ENCODE results near the gene KCND3. TPM values are rescaled to one million over a fixed set of nuclear protein-coding genes. Genes with fewer than 3 reads are reported as not detected.

Gene KCND3
- total RNA-seq, 1 donor, result 0.31 TPM

DNA sequence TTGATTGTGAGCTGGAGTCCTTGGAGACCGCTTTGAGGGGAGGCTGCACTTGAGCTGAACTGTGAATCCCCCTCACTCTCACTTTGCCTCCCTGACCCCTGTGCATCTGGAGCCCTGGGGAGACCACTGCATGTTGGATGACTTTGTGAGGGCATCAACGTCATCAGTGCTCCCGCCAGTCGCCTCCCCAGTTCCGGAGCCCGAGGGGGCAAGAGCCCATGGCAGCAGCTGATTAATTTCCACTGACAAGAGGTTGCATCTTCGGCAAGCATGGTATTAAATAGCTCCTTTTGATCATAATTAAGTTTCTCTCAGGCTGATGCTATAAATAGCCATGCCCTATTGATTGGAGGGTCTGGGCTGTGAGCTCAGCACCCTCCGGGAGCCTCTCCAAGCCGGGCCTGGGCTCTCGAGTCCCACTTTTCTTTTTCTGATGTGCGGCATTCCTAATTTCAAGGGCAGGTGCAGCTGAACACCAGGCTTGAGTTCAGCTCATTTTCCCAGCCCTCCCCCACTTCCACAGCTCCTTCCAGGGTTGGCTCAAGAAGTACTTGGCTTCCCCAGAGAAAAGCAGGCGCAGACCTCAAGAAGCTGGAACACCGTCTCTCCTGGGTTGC, 33.2 kb downstream of the KCND3 start:
- Histone ChIP-seq H3K9me3 (ENCODE audit: low read depth, low read length) (no peaks in the 10 kb centered on the region), H3K4me3 (ENCODE audit: low read length) (no peak overlapping the region), H3K27me3 (ENCODE audit: insufficient read depth, low read length) (no peaks in the 10 kb centered on the region), H3K4me1 (ENCODE audit: insufficient read depth, low read length) (no peaks in the 10 kb centered on the region)

DNA sequence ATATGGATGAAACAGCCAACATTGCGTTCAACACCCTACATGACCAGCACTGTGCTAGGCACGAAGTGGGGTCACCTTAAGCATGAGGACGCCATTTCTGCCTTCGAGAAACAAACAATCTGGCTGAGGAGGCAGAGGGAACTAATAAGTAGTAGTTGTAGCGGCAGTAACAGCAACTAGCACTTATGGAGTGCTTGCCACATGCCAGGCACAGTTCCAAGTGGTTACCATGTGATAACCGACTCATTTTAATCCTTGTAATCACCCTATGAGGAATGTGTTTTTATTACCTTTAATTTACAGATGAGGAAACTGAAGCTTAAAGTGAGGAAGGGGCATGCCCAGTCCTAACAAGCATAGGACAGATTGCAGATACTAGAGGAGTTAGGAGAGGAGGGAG, 33.7 kb downstream of the KCND3 start:
- no peaks in the 10 kb centered on the region for H3K27me3 ChIP-seq (ENCODE audit: insufficient read depth, low read length)
- H3K9me3 ChIP-seq (ENCODE audit: low read depth, low read length), result no peaks in the 10 kb centered on the region
- no peak overlapping the region for H3K4me3 ChIP-seq (ENCODE audit: low read length)
- H3K4me1 ChIP-seq (ENCODE audit: insufficient read depth, low read length), result no peaks in the 10 kb centered on the region

DNA sequence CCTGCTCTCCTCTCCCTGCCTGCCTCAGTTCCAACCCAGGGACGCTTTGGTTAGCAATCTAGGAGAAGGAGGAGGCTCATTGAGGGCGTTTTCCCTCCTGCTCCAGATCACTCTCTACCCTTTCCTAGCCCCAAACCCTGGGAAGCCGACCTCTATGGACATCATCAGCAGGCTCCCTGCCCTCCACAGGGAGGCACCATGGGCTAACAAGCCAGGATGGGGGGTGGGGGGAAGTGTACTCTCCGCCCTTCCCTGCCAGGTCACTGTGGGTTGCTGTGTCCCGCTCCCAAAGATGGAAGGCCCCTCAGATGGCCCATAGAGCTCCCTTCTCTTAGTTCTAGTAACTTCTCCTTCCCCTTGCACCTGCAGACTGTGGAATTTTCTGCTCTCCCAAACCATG, 35.7 kb downstream of the KCND3 start:
- H3K27me3 ChIP-seq (ENCODE audit: insufficient read depth, low read length), result no peaks in the 10 kb centered on the region
- H3K9me3 ChIP-seq (ENCODE audit: low read depth, low read length), result no peaks in the 10 kb centered on the region
- H3K4me3 ChIP-seq (ENCODE audit: low read length), result no peak overlapping the region
- H3K4me1 ChIP-seq (ENCODE audit: insufficient read depth, low read length), result no peaks in the 10 kb centered on the region

DNA sequence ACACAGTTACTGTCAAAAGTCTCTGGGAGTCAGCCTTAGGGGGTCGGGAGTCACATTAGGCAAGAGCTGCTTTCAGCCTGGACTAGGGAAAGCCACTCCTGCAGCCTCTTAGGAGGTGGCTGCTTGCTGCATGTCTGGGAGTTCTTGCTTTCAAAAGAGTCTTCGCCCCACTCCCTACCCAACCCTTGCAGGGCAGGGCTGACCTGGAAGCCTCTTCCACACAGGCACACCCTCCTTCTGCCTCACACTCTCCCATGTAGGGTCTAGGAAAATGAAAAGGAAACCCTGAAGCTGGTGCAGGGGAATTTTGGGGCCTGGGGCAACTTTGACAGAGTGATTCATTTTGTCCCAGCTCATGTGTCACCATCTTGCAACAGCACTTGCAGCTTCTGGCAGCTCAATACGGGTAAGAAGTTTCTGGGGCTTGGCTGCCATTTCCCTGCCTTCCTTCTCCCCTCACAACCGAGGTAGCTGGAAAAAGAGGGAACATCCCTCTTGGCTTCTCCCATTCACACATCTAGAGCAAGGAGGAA, 37.3 kb downstream of the KCND3 start:
- H3K9me3 ChIP-seq (ENCODE audit: low read depth, low read length), result no peaks in the 10 kb centered on the region
- H3K4me3 ChIP-seq (ENCODE audit: low read length), result no peak overlapping the region
- no peaks in the 10 kb centered on the region for H3K27me3 ChIP-seq (ENCODE audit: insufficient read depth, low read length)
- no peaks in the 10 kb centered on the region for H3K4me1 ChIP-seq (ENCODE audit: insufficient read depth, low read length)

DNA sequence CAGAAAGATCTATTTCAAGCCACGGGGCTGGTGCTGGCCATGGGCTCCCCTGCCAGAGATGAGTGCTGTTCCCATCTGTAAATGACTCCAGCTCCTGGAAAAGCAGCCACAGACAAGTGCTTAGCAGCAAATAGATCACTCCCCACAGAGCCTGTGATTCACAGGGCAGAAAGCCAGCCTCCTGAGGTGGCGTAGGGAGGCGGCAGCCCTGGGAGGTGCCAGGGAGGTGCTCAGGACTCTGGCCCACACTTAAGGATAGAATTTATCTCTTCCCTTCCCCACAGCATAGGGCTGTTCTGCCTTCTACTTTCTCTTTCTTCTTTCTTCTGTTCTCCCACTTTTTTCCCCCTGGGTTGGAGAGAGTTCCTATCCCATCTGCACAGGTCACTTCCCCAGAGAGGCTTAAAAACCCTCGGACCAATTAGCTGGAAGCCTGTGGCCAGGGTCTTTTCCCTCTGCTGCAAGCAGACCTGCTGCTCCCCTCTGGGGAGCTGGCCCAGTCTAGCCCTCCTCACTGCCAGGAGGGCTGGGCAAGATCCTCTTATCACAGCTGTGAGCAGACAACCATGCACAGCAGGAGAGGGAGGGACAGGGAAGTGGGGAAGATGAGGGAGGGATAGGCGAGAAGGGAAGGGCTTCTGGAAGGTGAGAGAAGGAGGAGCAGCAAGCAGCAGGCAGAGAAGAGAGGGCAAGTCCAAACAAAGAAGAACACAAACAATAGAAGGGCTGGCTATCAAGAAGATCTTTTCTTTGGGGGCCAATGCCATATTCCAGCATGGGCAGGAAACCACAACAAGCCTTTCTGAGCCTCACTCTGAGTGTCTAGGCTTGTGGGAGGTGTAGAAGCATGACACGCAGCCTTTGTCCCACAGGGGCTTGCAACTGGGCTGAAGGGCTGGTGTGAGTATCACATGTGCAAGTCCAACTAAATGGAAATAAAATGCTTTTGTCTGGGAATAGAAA, 41.0 kb downstream of the KCND3 start:
- H3K27me3 ChIP-seq (ENCODE audit: insufficient read depth, low read length), result no peaks in the 10 kb centered on the region
- H3K4me1 ChIP-seq (ENCODE audit: insufficient read depth, low read length), result no peaks in the 10 kb centered on the region
- H3K9me3 ChIP-seq (ENCODE audit: low read depth, low read length), result no peaks in the 10 kb centered on the region
- H3K4me3 ChIP-seq (ENCODE audit: low read length), result no peak overlapping the region

DNA sequence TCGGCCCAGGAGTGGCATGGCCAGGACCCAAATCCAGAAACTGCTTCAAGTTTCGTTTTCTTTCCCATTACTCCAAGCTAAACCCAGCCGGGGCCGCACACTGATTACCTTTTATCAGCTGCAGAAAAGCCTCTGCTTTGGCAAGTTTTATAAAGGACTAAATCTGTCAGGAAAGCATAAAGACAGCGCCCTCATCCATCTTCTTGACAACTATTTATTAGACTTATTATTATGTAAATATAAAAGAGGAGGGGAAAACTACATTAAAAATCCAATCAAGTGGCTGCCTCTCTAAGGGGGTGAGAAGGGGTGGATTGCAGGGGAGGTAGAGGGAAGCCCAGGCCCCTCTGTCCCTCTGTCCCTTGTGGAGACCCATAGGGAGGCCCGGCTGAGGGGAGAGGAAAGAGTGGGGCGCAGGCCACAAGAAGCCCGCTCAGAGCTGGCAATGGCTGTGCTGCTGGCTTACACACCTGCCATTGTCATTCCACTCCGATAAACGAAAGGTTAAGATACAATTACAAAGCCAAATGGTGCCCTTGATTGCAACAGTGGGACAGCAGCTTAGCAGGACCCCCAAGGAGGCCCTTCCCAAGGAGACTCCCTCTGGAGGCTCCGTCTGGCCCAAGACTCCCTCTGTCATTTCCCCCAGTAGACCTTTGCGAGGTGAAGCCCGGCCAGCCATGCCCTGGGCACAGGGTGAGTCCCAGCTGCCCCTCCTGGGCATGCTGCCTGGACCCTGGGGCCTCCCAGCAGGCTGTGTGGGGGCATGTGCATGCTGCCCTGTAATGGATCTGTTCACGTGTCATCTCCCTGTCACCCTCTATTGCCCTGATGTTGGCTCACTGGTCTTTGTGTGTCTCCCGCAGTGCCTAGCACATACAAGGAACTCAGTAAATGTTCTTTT, 45.4 kb downstream of the KCND3 start:
- H3K9me3 ChIP-seq (ENCODE audit: low read depth, low read length), result no peaks in the 10 kb centered on the region
- H3K4me3 ChIP-seq (ENCODE audit: low read length), result no peak overlapping the region
- no peaks in the 10 kb centered on the region for H3K27me3 ChIP-seq (ENCODE audit: insufficient read depth, low read length)
- H3K4me1 ChIP-seq (ENCODE audit: insufficient read depth, low read length), result no peaks in the 10 kb centered on the region

DNA sequence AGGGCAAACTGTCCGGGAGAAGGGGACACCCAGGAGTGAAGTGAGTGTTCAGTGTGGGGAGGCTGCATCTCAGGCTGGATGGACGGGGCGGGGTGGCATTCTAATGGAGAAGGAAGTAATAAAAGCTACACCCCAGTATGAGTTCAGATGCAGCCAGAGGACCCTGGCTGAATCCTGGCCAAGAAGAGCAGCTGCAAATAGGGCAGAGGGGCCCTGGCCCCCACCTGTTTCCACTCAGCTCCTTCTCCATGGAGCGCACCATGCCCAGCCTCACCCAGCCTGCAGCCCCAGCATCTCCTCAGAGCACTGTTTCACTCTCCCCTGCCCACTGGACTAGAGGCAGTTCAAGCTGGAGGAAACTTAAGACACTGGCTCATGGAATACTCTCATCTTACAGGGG, 46.4 kb downstream of the KCND3 start:
- no peak overlapping the region for H3K4me3 ChIP-seq (ENCODE audit: low read length)
- no peaks in the 10 kb centered on the region for H3K4me1 ChIP-seq (ENCODE audit: insufficient read depth, low read length)
- H3K9me3 ChIP-seq (ENCODE audit: low read depth, low read length), result no peaks in the 10 kb centered on the region
- no peaks in the 10 kb centered on the region for H3K27me3 ChIP-seq (ENCODE audit: insufficient read depth, low read length)

DNA sequence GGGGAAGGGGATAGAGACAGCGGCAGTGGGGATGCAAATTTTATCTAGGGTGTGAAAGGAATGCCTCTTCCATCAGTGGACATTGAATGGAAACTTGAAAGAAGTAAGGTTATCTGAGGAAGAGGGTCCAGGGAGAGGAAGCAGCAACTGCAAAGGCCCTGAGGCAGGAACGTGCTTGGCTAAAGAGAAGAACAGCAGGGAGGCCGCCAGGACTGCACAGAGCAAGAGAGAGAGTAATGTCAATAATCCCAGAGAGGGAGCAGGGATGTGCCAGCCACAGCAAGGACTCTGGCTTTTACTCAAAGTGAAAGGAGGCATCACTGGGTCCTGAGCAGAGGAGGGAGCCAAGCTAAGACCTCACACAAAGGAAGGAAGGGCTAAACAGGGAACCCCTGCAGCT, 50.9 kb downstream of the KCND3 start:
- Histone ChIP-seq H3K27me3 (ENCODE audit: insufficient read depth, low read length) (no peaks in the 10 kb centered on the region), H3K4me1 (ENCODE audit: insufficient read depth, low read length) (no peaks in the 10 kb centered on the region), H3K4me3 (ENCODE audit: low read length) (no peak overlapping the region), H3K9me3 (ENCODE audit: low read depth, low read length) (no peaks in the 10 kb centered on the region)

DNA sequence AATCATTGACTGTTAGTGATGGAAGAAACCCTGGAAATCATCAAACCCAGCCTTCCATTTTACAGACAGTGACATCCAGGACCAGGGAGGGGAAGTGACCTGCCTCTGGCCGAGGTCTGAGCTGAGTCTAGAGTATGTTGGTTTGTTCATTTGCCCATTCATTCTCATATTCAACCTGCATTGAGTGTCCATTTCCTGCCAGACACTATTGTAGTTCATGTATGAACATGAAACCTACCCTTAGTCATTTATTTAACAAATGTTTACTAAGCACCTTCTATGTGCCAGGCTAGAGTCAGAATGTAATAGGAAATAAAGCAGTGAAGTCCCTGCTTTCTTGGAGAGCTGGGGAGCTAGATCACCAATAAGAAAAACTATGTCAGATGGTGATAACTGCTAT, 51.3 kb downstream of the KCND3 start:
- Histone ChIP-seq H3K27me3 (ENCODE audit: insufficient read depth, low read length) (no peaks in the 10 kb centered on the region), H3K9me3 (ENCODE audit: low read depth, low read length) (no peaks in the 10 kb centered on the region), H3K4me1 (ENCODE audit: insufficient read depth, low read length) (no peaks in the 10 kb centered on the region), H3K4me3 (ENCODE audit: low read length) (no peak overlapping the region)

DNA sequence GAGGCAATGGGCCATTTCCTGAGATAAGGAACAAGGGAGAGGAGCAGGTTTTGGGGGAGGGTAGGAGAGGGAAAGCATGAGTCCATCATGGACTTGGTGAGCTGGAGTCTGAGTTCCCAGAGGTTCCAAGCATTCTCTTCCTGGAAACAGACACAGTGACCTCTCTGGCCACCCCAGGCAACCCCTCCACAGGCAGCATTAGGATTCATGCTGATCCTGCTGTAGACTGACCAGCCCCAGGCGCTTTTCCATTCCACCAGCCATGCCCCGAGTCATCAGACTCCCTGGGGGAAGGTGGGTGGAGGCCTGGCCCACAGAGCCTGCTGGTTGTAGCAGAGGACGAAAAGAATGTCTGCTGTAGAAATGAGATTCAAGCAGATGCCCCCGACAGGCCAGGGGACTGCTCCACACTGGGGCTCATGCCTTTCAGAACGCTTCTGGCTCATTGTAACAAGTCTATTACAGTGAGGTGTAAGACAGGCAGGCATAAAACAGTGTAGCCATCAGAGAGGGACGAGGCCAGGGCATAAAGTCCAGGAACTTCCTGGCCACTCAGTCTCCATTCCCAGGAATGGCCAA, 52.2 kb downstream of the KCND3 start:
- Histone ChIP-seq H3K4me1 (ENCODE audit: insufficient read depth, low read length) (no peaks in the 10 kb centered on the region), H3K9me3 (ENCODE audit: low read depth, low read length) (no peaks in the 10 kb centered on the region), H3K27me3 (ENCODE audit: insufficient read depth, low read length) (no peaks in the 10 kb centered on the region), H3K4me3 (ENCODE audit: low read length) (no peak overlapping the region)

DNA sequence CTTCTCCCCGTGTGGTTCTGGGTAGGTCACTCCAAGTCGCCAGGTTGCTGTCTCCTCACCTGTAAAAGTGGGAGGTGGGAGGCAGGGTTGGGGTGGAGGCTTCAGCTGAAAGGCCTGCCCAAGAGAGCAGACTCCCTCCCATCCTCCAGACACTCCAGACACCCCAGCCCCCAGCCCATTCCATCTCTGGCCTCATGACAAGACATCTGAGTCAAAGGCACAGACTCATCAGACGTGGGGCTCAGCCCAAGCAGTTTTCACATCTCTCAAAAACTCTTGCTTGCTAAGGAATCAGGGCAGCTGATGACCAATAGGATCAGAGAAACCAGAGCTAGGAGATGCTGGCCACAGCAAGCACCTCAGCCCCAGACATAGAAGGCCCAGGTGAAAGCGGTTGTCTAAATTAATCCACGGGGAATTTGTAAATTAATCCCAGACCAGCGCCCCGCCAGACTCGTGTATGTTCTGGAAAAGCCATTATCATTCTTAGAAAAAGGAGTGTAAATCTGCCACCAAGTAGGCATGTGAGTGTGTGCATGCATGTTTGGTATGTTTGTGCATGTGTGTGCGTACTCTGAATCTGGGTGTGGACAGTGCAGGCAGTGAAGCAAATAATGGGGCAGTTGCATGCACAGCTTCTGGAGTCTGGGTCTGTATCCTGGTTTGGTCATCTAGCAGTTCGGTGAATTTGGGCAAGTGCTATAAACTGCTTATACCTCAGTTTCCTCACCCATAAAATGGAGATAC, 55.2 kb downstream of the KCND3 start:
- H3K4me3 ChIP-seq (ENCODE audit: low read length), result no peak overlapping the region
- H3K9me3 ChIP-seq (ENCODE audit: low read depth, low read length), result no peaks in the 10 kb centered on the region
- no peaks in the 10 kb centered on the region for H3K27me3 ChIP-seq (ENCODE audit: insufficient read depth, low read length)
- H3K4me1 ChIP-seq (ENCODE audit: insufficient read depth, low read length), result no peaks in the 10 kb centered on the region

DNA sequence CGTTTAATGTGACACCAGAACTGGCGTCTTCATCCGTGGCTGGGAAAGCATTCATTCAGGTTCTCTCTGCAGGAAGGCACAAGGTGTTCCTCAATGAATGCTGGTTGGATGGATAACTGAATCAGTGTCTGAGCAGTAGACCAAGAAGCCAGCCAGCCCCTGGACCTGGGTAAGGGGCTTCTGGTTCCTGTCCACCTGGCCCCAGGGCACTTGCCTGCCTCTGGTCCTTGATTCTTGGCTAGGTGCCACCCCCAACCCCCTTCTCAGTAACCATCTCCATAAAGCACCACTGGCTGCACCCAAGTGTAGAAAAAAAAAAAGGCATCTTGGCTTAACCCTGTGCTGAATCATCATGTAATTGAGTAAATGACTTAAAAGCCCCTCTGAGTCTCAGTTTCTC, 59.1 kb downstream of the KCND3 start:
- H3K27me3 ChIP-seq (ENCODE audit: insufficient read depth, low read length), result no peaks in the 10 kb centered on the region
- no peaks in the 10 kb centered on the region for H3K9me3 ChIP-seq (ENCODE audit: low read depth, low read length)
- no peak overlapping the region for H3K4me3 ChIP-seq (ENCODE audit: low read length)
- H3K4me1 ChIP-seq (ENCODE audit: insufficient read depth, low read length), result no peaks in the 10 kb centered on the region

DNA sequence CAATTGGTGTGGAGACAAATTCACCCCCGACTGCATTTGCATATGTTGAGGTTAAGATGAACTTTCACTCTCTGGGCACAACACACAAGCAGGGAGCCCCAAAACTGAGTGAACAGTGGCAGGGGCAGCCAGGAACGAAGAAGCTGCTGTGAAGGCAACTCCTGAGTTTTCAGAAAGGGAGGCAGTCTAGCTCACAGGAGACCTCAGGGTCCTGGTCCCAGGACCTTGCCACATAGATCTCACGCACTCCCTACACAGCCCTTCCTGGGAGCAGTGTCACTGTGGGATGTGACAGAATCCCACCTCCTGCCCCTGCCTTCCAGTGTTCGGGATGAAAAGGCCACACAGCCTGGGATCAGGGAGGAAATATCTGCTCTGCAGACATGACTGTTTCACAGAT, 60.9 kb downstream of the KCND3 start:
- Histone ChIP-seq H3K4me1 (ENCODE audit: insufficient read depth, low read length) (no peaks in the 10 kb centered on the region), H3K4me3 (ENCODE audit: low read length) (no peak overlapping the region), H3K27me3 (ENCODE audit: insufficient read depth, low read length) (no peaks in the 10 kb centered on the region), H3K9me3 (ENCODE audit: low read depth, low read length) (no peaks in the 10 kb centered on the region)

DNA sequence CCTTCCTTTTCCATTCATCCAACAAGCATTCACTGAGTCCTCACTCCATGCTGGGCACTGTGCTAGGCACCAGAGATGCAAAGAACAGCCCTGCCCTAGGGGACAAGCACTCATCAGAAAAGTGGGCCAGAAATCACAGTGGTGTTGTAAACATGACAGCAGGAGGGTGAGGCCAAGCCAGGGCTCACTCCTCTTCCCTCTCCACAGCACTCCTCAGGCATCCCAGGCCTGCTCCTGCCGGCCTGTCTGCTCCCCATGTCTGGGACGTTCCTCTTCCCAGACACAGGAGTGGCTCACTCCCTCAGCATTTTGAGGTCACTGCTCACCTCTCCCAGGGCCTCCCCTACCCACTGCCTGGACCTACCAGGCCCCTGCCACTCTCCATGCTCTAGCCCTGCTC, 61.8 kb downstream of the KCND3 start:
- H3K27me3 ChIP-seq (ENCODE audit: insufficient read depth, low read length), result no peaks in the 10 kb centered on the region
- H3K4me1 ChIP-seq (ENCODE audit: insufficient read depth, low read length), result no peaks in the 10 kb centered on the region
- no peaks in the 10 kb centered on the region for H3K9me3 ChIP-seq (ENCODE audit: low read depth, low read length)
- H3K4me3 ChIP-seq (ENCODE audit: low read length), result no peak overlapping the region

All from mononuclear cell (primary cell).